T-helper 2 cell (primary cell): ENCODE data around the gene ZBTB20.

Source experiments
- DNase-seq, 5 experiments: peaks; one replicate each; pipeline versions ENCODE4 v3.0.0 to v3.0.0-alpha.2; 2012 to 2022

ZBTB20 gene

GRCh38 chr3:114904633-114905032 is 242.5 kb downstream of the ZBTB20 start:
- DNase-seq, result no peak

- no peak for DNase-seq
Observed at GRCh38 chr3:114903213-114903612, 243.9 kb downstream of the ZBTB20 start.

GRCh38 chr3:114902691-114903101 is 244.4 kb downstream of the ZBTB20 start:
- no peak for DNase-seq

- DNase-seq, result no peak
Observed at GRCh38 chr3:114900908-114901307, 246.2 kb downstream of the ZBTB20 start.

- no peak for DNase-seq
Observed at GRCh38 chr3:114899186-114899931, 247.7 kb downstream of the ZBTB20 start.

- DNase-seq, result no peak
Observed at GRCh38 chr3:114896978-114897377, 250.1 kb downstream of the ZBTB20 start.

- no peak for DNase-seq
Observed at GRCh38 chr3:114893361-114893760, 253.7 kb downstream of the ZBTB20 start.

- no peak for DNase-seq
Observed at GRCh38 chr3:114892880-114893279, 254.2 kb downstream of the ZBTB20 start.

GRCh38 chr3:114892131-114892879 is 254.8 kb downstream of the ZBTB20 start:
- no peak for DNase-seq

- no peak for DNase-seq
Observed at GRCh38 chr3:114887806-114888205, 259.3 kb downstream of the ZBTB20 start.

GRCh38 chr3:114886905-114887304 is 260.2 kb downstream of the ZBTB20 start:
- DNase-seq, result no peak

GRCh38 chr3:114884213-114884923 is 262.7 kb downstream of the ZBTB20 start:
- peak in 1 of 5 experiments; percentile 15 for DNase-seq

- DNase-seq, result no peak
Observed at GRCh38 chr3:114880078-114880477, 267.0 kb downstream of the ZBTB20 start.

- DNase-seq, result peak in 1 of 5 experiments; percentile 46
Observed at GRCh38 chr3:114879059-114880031, 267.7 kb downstream of the ZBTB20 start.

GRCh38 chr3:114878114-114878839 is 268.8 kb downstream of the ZBTB20 start:
- no peak for DNase-seq

GRCh38 chr3:114877378-114878113 is 269.5 kb downstream of the ZBTB20 start:
- DNase-seq, result no peak

GRCh38 chr3:114874522-114874971 is 272.5 kb downstream of the ZBTB20 start:
- no peak for DNase-seq

GRCh38 chr3:114873591-114873990 is 273.5 kb downstream of the ZBTB20 start:
- no peak for DNase-seq

- no peak for DNase-seq
Observed at GRCh38 chr3:114872588-114872987, 274.5 kb downstream of the ZBTB20 start.

- DNase-seq, result no peak
Observed at GRCh38 chr3:114872050-114872449, 275.0 kb downstream of the ZBTB20 start.
